K562 (cell line): ENCODE data around the gene FAM149B1. TPM values are rescaled to one million over a fixed set of nuclear protein-coding genes. Genes with fewer than 3 reads are reported as not detected.
A peak's percentile ranks its signal among the peaks of the same experiment; 100 is the strongest.

Experiments used
- CHCHD3 ChIP-seq: fragments of 250-450 bp; sonication (Bioruptor Pico); IDR thresholded peaks from 2 replicates; pipeline ENCODE4 v2.1.2; 2022; ENCODE audit warnings: mild to moderate bottlenecking
- CHD1 ChIP-seq: fragments of 200-600 bp; sonication (generic); IDR thresholded peaks from one replicate; pipeline ENCODE4 v1.6.1; 2012; ENCODE audit warnings: mild to moderate bottlenecking, moderate library complexity, low read length, inconsistent platforms
- DMBX1 ChIP-seq: fragments of 250-450 bp; sonication (Bioruptor Pico); IDR thresholded peaks from 2 replicates; pipeline ENCODE4 v1.8.0; 2022; ENCODE audit warnings: inconsistent platforms, mild to moderate bottlenecking, moderate library complexity, borderline replicate concordance
- FOS ChIP-seq: IDR thresholded peaks from 3 replicates; pipeline ENCODE4 v1.6.1; 2011; ENCODE audit not compliant: insufficient read length; ENCODE audit errors: extremely low read depth
- FUS ChIP-seq: fragments of 200-400 bp; formaldehyde crosslinking; optimal IDR thresholded peaks from 2 replicates; pipeline ENCODE3; 2017; ENCODE audit warnings: low read depth, low read length
- KDM2B ChIP-seq: fragments of 250-450 bp; sonication (Bioruptor Pico); IDR thresholded peaks from 2 replicates; pipeline ENCODE4 v1.8.0; 2021; ENCODE audit warnings: mild to moderate bottlenecking, moderate library complexity
- MTA3 ChIP-seq: fragments of 450-650 bp; formaldehyde crosslinking; IDR thresholded peaks from 2 replicates; pipeline ENCODE4 v1.6.1; 2017; ENCODE audit warnings: mild to moderate bottlenecking, borderline replicate concordance
- POLR2G ChIP-seq: fragments of 200-400 bp; formaldehyde crosslinking; IDR thresholded peaks from 2 replicates; pipeline ENCODE4 v1.6.1; 2017; ENCODE audit warnings: low read depth, mild to moderate bottlenecking, antibody characterized with exemption, low read length, moderate library complexity
- ZFX ChIP-seq: sonication (generic); formaldehyde crosslinking; IDR thresholded peaks from 2 replicates; pipeline ENCODE4 v1.8.0; 2022; ENCODE audit warnings: mild to moderate bottlenecking, missing genetic modification reagents, moderate library complexity
- ZZZ3 ChIP-seq: fragments of 450-650 bp; IDR thresholded peaks from 2 replicates; pipeline ENCODE4 v1.6.1; 2016; ENCODE audit warnings: antibody characterized with exemption, mild to moderate bottlenecking, moderate library complexity
- polyA plus RNA-seq, 8 experiments: library from polyadenylated mRNA; depleted of rRNA in 4 of 8; stranded (reverse) in 5 of 8; unstranded in 3 of 8; fragments of >200 nt; fragmentation: Nextera tagmentation in 2 of 8; fragmentation: Illumina TruSeq in 1 of 8; extraction: Ambion mirVana in 2 of 8; extraction: Trizol in 1 of 8; gene quantifications; 2 replicates each; pipeline versions ENCODE4 v1.2.1 to v1.2.3, GENCODE V29; 2011 to 2014; ENCODE audit warnings: inconsistent platforms in 1 of 8, missing spikeins in 1 of 8
- total RNA-seq, 7 experiments: library from RNA; depleted of rRNA in 6 of 7; stranded (reverse); fragments of >200 nt in 6 of 7; fragmentation: Illumina TruSeq in 2 of 7; extraction: Trizol in 2 of 7; gene quantifications; 2 replicates each; pipeline versions ENCODE4 v1.2.1 to v1.2.3, GENCODE V29; 2011 to 2021; ENCODE audit warnings: low replicate concordance in 1 of 7
- TF ChIP-seq, protein P1 (sequence below), 2 experiments: IDR thresholded peaks; 2 replicates each; pipeline ENCODE4 v1.6.1; 2011; ENCODE audit warnings: borderline replicate concordance in 1 of 2, control low read depth in 1 of 2, low read depth in 1 of 2, low read length in 1 of 2, mild to moderate bottlenecking in 1 of 2, mixed read lengths in 1 of 2, moderate library complexity in 1 of 2; ENCODE audit not compliant: insufficient read depth in 1 of 2, insufficient read length in 1 of 2, poor library complexity in 1 of 2, severe bottlenecking in 1 of 2; ENCODE audit errors: extremely low read depth in 1 of 2
- TF ChIP-seq, protein P2 (sequence below): fragments of 250-450 bp; sonication (Bioruptor Pico); IDR thresholded peaks from 2 replicates; pipeline ENCODE4 v1.5.0; 2021; ENCODE audit warnings: mild to moderate bottlenecking, borderline replicate concordance
- TF ChIP-seq, protein P3 (sequence below): IDR thresholded peaks from 2 replicates; pipeline ENCODE4 v1.6.1; 2016; ENCODE audit warnings: missing genetic modification characterization, missing compliant biosample characterization
- TF ChIP-seq, protein P4 (sequence below): IDR thresholded peaks from 2 replicates; pipeline ENCODE4 v1.6.1; 2011; ENCODE audit warnings: borderline replicate concordance, low read depth, mild to moderate bottlenecking, moderate library complexity, low read length; ENCODE audit not compliant: insufficient read depth, poor library complexity, severe bottlenecking
- TF ChIP-seq, protein P5 (sequence below): fragments of 150-350 bp; IDR thresholded peaks from 2 replicates; pipeline ENCODE4 v1.6.1; 2014; ENCODE audit warnings: low read depth, mild to moderate bottlenecking, low read length, borderline replicate concordance

The FAM149B1 gene
- total and polyA plus RNA-seq, 9 of the 15 experiments (the other 6 are each of a cell fraction or from before 2014, with no cell fraction given): 4.2 to 18.5 (median 9.3) TPM

DNA sequence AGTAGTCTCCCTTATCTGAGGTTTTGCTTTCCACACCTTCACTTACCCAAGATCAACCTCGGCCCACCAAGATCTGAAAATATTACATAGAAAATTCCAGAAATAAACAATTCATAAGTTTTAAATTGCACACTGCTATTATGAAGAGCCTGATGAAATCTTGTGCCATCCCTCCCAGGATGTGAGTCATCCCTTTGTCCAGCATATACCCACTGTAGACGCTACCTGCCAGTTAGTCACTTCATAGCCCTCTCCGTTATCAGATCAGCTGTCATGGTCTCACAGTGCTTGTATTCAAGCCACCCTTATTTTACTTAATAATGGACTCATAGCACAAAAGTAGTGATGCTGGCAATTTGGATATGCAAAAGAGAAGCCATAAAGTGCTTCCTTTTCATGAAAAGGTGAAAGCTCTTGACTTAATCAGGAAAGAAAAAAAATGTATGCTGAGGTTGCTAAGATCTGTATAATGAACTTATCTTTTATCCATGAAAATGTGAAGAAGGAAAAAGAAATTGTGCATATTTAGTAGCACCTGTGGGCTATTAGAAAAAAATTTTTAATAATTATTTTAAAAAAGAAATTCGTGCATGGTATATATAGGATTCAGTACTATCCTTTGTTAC lies 94.3 kb downstream of the FAM149B1 start (continued):
- TF ChIP-seq, protein P1, sequence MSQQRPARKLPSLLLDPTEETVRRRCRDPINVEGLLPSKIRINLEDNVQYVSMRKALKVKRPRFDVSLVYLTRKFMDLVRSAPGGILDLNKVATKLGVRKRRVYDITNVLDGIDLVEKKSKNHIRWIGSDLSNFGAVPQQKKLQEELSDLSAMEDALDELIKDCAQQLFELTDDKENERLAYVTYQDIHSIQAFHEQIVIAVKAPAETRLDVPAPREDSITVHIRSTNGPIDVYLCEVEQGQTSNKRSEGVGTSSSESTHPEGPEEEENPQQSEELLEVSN (IDR thresholded peaks at IDR 0.05; ENCODE audit: borderline replicate concordance in 1 of 2, extremely low read depth in 1 of 2, insufficient read depth in 1 of 2, insufficient read length in 1 of 2, low read depth in 1 of 2, low read length in 1 of 2, poor library complexity in 1 of 2, severe bottlenecking in 1 of 2): no peak
- no peak for TF ChIP-seq POLR2G
- TF ChIP-seq, protein P2, sequence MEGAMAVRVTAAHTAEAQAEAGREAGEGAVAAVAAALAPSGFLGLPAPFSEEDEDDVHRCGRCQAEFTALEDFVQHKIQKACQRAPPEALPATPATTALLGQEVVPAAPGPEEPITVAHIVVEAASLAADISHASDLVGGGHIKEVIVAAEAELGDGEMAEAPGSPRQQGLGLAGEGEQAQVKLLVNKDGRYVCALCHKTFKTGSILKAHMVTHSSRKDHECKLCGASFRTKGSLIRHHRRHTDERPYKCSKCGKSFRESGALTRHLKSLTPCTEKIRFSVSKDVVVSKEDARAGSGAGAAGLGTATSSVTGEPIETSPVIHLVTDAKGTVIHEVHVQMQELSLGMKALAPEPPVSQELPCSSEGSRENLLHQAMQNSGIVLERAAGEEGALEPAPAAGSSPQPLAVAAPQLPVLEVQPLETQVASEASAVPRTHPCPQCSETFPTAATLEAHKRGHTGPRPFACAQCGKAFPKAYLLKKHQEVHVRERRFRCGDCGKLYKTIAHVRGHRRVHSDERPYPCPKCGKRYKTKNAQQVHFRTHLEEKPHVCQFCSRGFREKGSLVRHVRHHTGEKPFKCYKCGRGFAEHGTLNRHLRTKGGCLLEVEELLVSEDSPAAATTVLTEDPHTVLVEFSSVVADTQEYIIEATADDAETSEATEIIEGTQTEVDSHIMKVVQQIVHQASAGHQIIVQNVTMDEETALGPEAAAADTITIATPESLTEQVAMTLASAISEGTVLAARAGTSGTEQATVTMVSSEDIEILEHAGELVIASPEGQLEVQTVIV: no peak
- peak; percentile 50; the same call in 1 of the 2 replicates for TF ChIP-seq DMBX1 (CRISPR knock-in tag)
- TF ChIP-seq, protein P3, sequence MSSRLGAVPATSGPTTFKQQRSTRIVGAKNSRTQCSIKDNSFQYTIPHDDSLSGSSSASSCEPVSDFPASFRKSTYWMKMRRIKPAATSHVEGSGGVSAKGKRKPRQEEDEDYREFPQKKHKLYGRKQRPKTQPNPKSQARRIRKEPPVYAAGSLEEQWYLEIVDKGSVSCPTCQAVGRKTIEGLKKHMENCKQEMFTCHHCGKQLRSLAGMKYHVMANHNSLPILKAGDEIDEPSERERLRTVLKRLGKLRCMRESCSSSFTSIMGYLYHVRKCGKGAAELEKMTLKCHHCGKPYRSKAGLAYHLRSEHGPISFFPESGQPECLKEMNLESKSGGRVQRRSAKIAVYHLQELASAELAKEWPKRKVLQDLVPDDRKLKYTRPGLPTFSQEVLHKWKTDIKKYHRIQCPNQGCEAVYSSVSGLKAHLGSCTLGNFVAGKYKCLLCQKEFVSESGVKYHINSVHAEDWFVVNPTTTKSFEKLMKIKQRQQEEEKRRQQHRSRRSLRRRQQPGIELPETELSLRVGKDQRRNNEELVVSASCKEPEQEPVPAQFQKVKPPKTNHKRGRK (tag): no peak
- peak; percentile 68 for TF ChIP-seq FOS
- TF ChIP-seq, protein P4, sequence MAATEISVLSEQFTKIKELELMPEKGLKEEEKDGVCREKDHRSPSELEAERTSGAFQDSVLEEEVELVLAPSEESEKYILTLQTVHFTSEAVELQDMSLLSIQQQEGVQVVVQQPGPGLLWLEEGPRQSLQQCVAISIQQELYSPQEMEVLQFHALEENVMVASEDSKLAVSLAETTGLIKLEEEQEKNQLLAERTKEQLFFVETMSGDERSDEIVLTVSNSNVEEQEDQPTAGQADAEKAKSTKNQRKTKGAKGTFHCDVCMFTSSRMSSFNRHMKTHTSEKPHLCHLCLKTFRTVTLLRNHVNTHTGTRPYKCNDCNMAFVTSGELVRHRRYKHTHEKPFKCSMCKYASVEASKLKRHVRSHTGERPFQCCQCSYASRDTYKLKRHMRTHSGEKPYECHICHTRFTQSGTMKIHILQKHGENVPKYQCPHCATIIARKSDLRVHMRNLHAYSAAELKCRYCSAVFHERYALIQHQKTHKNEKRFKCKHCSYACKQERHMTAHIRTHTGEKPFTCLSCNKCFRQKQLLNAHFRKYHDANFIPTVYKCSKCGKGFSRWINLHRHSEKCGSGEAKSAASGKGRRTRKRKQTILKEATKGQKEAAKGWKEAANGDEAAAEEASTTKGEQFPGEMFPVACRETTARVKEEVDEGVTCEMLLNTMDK: no peak
- TF ChIP-seq ZFX (CRISPR knock-in tag): no peak
- TF ChIP-seq MTA3: peak; percentile 53; the same call in 1 of the 2 replicates
- no peak for TF ChIP-seq CHCHD3 (CRISPR knock-in tag)
- no peak for TF ChIP-seq CHD1
- TF ChIP-seq, protein P5, sequence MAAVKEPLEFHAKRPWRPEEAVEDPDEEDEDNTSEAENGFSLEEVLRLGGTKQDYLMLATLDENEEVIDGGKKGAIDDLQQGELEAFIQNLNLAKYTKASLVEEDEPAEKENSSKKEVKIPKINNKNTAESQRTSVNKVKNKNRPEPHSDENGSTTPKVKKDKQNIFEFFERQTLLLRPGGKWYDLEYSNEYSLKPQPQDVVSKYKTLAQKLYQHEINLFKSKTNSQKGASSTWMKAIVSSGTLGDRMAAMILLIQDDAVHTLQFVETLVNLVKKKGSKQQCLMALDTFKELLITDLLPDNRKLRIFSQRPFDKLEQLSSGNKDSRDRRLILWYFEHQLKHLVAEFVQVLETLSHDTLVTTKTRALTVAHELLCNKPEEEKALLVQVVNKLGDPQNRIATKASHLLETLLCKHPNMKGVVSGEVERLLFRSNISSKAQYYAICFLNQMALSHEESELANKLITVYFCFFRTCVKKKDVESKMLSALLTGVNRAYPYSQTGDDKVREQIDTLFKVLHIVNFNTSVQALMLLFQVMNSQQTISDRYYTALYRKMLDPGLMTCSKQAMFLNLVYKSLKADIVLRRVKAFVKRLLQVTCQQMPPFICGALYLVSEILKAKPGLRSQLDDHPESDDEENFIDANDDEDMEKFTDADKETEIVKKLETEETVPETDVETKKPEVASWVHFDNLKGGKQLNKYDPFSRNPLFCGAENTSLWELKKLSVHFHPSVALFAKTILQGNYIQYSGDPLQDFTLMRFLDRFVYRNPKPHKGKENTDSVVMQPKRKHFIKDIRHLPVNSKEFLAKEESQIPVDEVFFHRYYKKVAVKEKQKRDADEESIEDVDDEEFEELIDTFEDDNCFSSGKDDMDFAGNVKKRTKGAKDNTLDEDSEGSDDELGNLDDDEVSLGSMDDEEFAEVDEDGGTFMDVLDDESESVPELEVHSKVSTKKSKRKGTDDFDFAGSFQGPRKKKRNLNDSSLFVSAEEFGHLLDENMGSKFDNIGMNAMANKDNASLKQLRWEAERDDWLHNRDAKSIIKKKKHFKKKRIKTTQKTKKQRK: no peak
- no peak for TF ChIP-seq FUS
- no peak for TF ChIP-seq ZZZ3
- TF ChIP-seq KDM2B (CRISPR knock-in tag): no peak
